Measurements from ENCODE around the gene NPEPL1.

DNA sequence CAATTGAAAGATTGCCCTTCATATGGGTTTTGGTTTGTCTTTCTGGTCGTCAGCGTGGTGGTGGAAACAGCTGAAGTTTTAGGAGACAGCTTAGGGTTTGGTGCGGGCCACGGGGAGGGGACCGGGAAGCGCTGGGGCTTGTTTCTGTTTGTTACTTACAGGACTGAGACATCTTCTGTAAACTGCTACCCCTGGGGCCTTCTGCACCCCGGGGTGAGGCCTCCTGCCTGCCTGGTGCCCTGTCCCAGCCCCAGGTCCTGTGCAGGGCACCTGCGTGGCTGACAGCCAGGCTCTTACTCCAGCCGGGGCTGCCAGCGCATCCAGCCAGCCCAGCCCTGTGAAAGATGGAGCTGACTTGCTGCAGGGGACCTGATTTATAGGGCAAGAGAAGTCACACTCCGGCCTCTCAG, 22.8 kb downstream of the NPEPL1 start:
- TF ChIP-seq, protein P1, sequence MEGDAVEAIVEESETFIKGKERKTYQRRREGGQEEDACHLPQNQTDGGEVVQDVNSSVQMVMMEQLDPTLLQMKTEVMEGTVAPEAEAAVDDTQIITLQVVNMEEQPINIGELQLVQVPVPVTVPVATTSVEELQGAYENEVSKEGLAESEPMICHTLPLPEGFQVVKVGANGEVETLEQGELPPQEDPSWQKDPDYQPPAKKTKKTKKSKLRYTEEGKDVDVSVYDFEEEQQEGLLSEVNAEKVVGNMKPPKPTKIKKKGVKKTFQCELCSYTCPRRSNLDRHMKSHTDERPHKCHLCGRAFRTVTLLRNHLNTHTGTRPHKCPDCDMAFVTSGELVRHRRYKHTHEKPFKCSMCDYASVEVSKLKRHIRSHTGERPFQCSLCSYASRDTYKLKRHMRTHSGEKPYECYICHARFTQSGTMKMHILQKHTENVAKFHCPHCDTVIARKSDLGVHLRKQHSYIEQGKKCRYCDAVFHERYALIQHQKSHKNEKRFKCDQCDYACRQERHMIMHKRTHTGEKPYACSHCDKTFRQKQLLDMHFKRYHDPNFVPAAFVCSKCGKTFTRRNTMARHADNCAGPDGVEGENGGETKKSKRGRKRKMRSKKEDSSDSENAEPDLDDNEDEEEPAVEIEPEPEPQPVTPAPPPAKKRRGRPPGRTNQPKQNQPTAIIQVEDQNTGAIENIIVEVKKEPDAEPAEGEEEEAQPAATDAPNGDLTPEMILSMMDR (IDR thresholded peaks at IDR 0.05) = no peak
- no peak for TF ChIP-seq POLR2A (IDR thresholded peaks at IDR 0.05)
